ENCODE data around the gene DKK1.
A peak's percentile ranks its signal among the peaks of the same experiment; 100 is the strongest.
"Not testable (repeated sequence)": the region's sequence is repeated elsewhere in the genome, so short reads cannot be mapped to it uniquely, and the experiment has no call there.

The DKK1 gene

DNA sequence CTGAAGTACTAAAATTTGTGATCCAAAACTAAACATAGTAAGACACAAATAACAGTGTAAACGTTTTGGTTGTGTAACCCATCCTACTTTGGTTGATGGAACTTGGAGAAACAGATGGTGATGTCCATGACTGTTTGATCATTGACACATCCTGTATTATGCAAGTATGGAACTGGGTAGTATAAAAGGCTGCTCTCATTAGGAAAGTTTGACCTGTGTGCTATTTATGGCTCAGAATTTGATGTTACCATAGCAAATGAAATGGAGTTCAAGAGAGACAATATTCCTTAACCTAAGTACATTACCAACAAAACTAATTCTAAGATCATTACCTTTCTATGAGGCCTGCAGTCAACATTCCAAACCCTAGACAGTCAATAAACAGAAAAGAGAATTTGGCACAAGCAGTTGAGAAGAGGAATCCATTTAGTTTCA lies 39.9 kb downstream of the DKK1 start:
- DNase-seq (ENCODE audit: low read depth): peak; percentile 89
- TF ChIP-seq, protein P1, sequence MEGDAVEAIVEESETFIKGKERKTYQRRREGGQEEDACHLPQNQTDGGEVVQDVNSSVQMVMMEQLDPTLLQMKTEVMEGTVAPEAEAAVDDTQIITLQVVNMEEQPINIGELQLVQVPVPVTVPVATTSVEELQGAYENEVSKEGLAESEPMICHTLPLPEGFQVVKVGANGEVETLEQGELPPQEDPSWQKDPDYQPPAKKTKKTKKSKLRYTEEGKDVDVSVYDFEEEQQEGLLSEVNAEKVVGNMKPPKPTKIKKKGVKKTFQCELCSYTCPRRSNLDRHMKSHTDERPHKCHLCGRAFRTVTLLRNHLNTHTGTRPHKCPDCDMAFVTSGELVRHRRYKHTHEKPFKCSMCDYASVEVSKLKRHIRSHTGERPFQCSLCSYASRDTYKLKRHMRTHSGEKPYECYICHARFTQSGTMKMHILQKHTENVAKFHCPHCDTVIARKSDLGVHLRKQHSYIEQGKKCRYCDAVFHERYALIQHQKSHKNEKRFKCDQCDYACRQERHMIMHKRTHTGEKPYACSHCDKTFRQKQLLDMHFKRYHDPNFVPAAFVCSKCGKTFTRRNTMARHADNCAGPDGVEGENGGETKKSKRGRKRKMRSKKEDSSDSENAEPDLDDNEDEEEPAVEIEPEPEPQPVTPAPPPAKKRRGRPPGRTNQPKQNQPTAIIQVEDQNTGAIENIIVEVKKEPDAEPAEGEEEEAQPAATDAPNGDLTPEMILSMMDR (IDR thresholded peaks at IDR 0.05; ENCODE audit: control insufficient read depth, insufficient read depth, low read depth, low read length, missing control alignments): no peak
- no peak overlapping the region for H3K4me3 ChIP-seq (ENCODE audit: control insufficient read depth, low read depth, low read length)

DNA sequence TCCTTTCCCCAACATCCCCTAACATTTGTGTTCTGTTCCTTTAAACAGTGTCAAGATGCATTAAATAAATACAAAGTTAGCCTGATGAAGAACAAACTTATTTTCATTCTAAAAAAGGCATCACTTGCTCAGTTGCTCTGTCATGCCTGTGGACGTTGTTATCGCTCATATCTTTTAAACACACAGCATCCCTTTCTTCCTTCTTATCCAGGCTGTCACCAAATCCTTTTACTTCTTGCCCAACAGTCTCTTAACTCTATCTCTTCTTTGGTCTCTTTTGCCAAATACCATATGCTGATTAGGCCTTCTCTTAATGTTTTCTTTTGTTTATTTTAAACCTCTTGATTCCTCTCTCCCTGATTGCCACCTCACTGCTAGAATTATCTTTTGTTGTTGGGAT lies 43.9 kb downstream of the DKK1 start:
- DNase-seq (ENCODE audit: low read depth): no peak
- TF ChIP-seq, protein P1 (IDR thresholded peaks at IDR 0.05; ENCODE audit: control insufficient read depth, insufficient read depth, low read depth, low read length, missing control alignments): no peak

DNA sequence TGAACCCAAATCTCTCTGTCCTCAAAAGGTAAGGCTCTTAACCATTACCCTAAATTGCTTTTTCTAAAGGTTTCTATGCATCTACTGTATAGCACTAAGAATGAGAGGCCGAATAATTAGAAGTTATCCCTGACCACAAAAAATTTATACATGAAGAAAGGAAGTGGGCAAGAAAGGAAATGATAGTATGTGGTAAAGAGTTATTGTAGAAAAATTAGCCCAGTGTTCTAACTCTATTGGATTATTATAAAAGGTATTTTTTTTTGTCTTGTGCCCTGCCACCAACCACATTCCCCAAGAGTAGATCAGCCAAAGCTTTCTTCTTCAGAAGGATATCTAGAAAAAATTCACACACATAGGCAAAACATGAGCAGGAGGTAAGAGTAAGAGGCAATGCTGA lies 45.4 kb downstream of the DKK1 start:
- TF ChIP-seq, protein P1 (IDR thresholded peaks at IDR 0.05; ENCODE audit: control insufficient read depth, insufficient read depth, low read depth, low read length, missing control alignments): no peak
- H3K4me3 ChIP-seq (ENCODE audit: control insufficient read depth, low read depth, low read length): no peak overlapping the region
- DNase-seq (ENCODE audit: low read depth): no peak

More for the DNA sequence above, 43.9 kb downstream of the DKK1 start:
- H3K4me3 ChIP-seq (ENCODE audit: control insufficient read depth, low read depth, low read length): no peak overlapping the region

DNA sequence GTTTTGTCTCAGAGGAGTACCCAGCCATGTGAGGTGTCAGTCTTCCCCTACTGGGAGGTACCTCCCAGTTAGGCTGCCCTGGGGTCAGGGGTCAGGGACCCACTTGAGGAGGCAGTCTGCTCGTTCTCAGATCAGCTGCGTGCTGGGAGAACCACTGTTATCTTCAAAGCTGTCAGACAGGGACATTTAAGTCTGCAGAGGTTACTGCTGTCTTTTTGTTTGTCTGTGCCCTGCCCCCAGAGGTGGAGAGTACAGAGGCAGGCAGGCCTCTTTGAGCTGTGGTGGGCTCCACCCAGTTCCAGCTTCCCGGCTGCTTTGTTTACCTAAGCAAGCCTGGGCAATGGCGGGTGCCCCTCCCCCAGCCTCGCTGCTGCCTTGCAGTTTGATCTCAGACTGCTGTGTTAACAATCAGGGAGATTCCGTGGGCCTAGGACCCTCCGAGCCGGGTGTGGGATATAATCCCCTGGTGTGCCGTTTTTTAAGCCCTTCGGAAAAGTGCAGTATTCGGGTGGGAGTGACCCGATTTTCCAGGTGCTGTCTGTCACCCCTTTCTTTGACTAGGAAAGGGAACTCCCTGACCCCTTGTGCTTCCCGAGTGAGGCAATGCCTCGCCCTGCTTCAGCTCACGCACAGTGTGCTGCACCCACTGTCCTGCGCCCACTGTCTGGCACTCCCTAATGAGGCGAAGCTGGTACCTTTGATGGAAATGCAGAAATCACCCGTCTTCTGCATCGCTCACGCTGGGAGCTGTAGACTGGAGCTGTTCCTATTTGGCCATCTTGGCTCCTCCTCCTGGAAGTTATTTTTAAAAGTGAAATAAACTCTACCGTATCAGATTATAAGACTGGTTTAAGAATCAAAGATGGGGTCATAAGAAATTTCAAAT lies 51.7 kb downstream of the DKK1 start:
- not testable (repeated sequence) for DNase-seq (ENCODE audit: low read depth); H3K4me3 ChIP-seq (ENCODE audit: control insufficient read depth, low read depth, low read length)
